ENCODE data around the gene TIMP4. TPM values are rescaled to one million over a fixed set of nuclear protein-coding genes. Genes with fewer than 3 reads are reported as not detected.

TIMP4 gene
- total RNA-seq, 5 donors from 2014 or later (not counting 1 experiment from before 2014, with no cell fraction given), result not detected

DNA sequence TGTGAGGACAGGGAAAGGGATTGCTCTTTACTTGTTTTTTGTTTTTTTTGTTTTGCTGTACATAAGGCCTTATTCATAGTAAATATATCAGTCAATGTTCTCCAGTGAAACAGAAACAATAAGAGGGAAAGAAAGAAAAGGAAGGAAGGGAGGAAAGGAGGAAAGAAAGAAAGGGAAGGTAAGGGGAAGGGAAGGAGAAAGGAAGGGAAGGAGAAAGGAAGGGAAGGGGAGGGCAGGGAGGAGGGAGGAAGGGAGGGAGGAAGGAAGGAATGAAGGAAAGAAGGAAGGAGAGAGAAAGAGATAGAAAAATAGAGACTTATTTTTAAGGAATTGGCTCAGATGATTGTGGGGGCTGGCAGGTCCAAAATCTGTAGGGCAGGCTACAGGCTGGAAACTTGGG is 37.2 kb downstream of the TIMP4 start:
- H3K27ac Mint-ChIP-seq, result no peak overlapping the region
- no peak for ATAC-seq (replicated peaks in 1 of 4)
- H3K27ac ChIP-seq (ENCODE audit: low read length), result no peak overlapping the region
- CTCF ChIA-PET, result no interaction called here
- peaks cover 28 to 40% of the 10 kb centered on the region in 2 donors for H3K27me3 Mint-ChIP-seq
- no peaks in the 10 kb centered on the region for H3K9me3 Mint-ChIP-seq
- POLR2A ChIA-PET, result no interaction called here
- peaks cover 0 to 4% of the 10 kb centered on the region in 2 experiments for H3K27me3 ChIP-seq (replicated peaks in 1 of 2; ENCODE audit: control insufficient read depth in 2 of 2, extremely low read depth in 1 of 2, insufficient read depth in 2 of 2, low read length in 1 of 2)
- H3K4me3 ChIP-seq (ENCODE audit: control insufficient read depth in 1 of 2, extremely low read depth in 1 of 2, low read length in 1 of 2), result no peak overlapping the region
- H3K4me1 ChIP-seq (ENCODE audit: control insufficient read depth in 1 of 2, extremely low read depth in 1 of 2, insufficient read depth in 2 of 2, low read length in 2 of 2), result peaks cover 0 to 4% of the 10 kb centered on the region in 2 experiments
- no peaks in the 10 kb centered on the region for H3K9me3 ChIP-seq
- no peak for DNase-seq
- H3K4me1 Mint-ChIP-seq, result peaks cover 0 to 2% (median 0%) of the 10 kb centered on the region in 3 donors
- H3K36me3 Mint-ChIP-seq, result no peaks in the 10 kb centered on the region
- no peaks in the 10 kb centered on the region for H3K36me3 ChIP-seq (ENCODE audit: control insufficient read depth in 2 of 2, extremely low read depth in 1 of 2, insufficient read depth in 1 of 2, low read length in 1 of 2)
- no peak overlapping the region for H3K4me3 Mint-ChIP-seq

GRCh38 chr3:12120374-12121140 is 38.2 kb downstream of the TIMP4 start:
- CTCF ChIA-PET, result interaction anchor here in 1 of 2 donors (0.5 kb wide), 1 partner anchor 40 kb away, joined by 3 read pairs; no protein-coding TSS in a partner anchor
- H3K27ac Mint-ChIP-seq, result no peak overlapping the region
- Histone ChIP-seq H3K27me3 (replicated peaks in 1 of 2; ENCODE audit: control insufficient read depth in 2 of 2, extremely low read depth in 1 of 2, insufficient read depth in 2 of 2, low read length in 1 of 2) (peaks cover 0 to 4% of the 10 kb centered on the region in 2 experiments), H3K27ac (ENCODE audit: low read length) (no peak overlapping the region), H3K4me1 (ENCODE audit: control insufficient read depth in 1 of 2, extremely low read depth in 1 of 2, insufficient read depth in 2 of 2, low read length in 2 of 2) (peaks cover 0 to 4% of the 10 kb centered on the region in 2 experiments), H3K9me3 (no peaks in the 10 kb centered on the region), H3K36me3 (ENCODE audit: control insufficient read depth in 2 of 2, extremely low read depth in 1 of 2, insufficient read depth in 1 of 2, low read length in 1 of 2) (no peaks in the 10 kb centered on the region), H3K4me3 (ENCODE audit: control insufficient read depth in 1 of 2, extremely low read depth in 1 of 2, low read length in 1 of 2) (no peak overlapping the region)
- 74% methylated on average over 3 of the region's 5 CpGs for WGBS (ENCODE audit: insufficient coverage)
- no peaks in the 10 kb centered on the region for H3K36me3 Mint-ChIP-seq
- DNase-seq (no peak), ATAC-seq (replicated peaks in 1 of 4) (no peak)
- H3K9me3 Mint-ChIP-seq, result no peaks in the 10 kb centered on the region
- no peak overlapping the region for H3K4me3 Mint-ChIP-seq
- peaks cover 28 to 46% of the 10 kb centered on the region in 2 donors for H3K27me3 Mint-ChIP-seq
- H3K4me1 Mint-ChIP-seq, result peaks cover 0 to 2% (median 0%) of the 10 kb centered on the region in 3 donors
- POLR2A ChIA-PET, result no interaction called here

DNA sequence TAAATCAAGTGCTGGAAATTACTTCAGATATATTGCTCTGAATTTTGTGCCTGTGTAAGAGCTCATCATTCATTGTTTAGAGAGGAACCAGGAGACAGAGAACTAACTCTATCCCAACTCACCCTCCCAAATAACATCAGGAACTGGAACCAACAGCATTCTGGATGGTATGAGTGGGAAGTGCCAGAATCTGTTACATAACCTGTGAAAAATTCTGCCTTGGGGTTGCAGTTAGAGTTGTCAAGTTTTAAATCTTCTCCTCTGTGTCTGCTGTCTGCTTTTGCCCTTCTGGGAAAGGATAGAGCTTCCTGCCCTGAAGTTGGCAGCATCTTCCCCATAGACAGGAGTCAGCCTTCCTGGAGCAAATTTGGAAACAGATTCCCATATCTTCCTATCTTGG is 41.2 kb downstream of the TIMP4 start:
- DNase-seq, result no peak
- ChIA-PET POLR2A (no interaction called here), CTCF (no interaction called here)
- H3K27ac ChIP-seq (ENCODE audit: low read length), result no peak overlapping the region
- no peak overlapping the region for H3K4me3 Mint-ChIP-seq
- H3K9me3 Mint-ChIP-seq, result no peaks in the 10 kb centered on the region
- H3K27ac Mint-ChIP-seq, result no peak overlapping the region
- H3K9me3 ChIP-seq, result no peaks in the 10 kb centered on the region
- peaks cover 0 to 2% (median 0%) of the 10 kb centered on the region in 3 donors for H3K4me1 Mint-ChIP-seq
- H3K36me3 Mint-ChIP-seq, result no peaks in the 10 kb centered on the region
- H3K4me3 ChIP-seq (ENCODE audit: control insufficient read depth in 1 of 2, extremely low read depth in 1 of 2, low read length in 1 of 2), result no peak overlapping the region
- H3K27me3 Mint-ChIP-seq, result peaks cover 20 to 31% of the 10 kb centered on the region in 2 donors
- H3K27me3 ChIP-seq (replicated peaks in 1 of 2; ENCODE audit: control insufficient read depth in 2 of 2, extremely low read depth in 1 of 2, insufficient read depth in 2 of 2, low read length in 1 of 2), result peaks cover 0 to 4% of the 10 kb centered on the region in 2 experiments
- no peaks in the 10 kb centered on the region for H3K36me3 ChIP-seq (ENCODE audit: control insufficient read depth in 2 of 2, extremely low read depth in 1 of 2, insufficient read depth in 1 of 2, low read length in 1 of 2)
- H3K4me1 ChIP-seq (ENCODE audit: control insufficient read depth in 1 of 2, extremely low read depth in 1 of 2, insufficient read depth in 2 of 2, low read length in 2 of 2), result peaks cover 0 to 4% of the 10 kb centered on the region in 2 experiments
- no peak for ATAC-seq (replicated peaks in 1 of 4)

GRCh38 chr3:12116870-12117269 is 41.8 kb downstream of the TIMP4 start:
- peaks cover 20 to 32% of the 10 kb centered on the region in 2 donors for H3K27me3 Mint-ChIP-seq
- DNase-seq (no peak), ATAC-seq (replicated peaks in 1 of 4) (no peak)
- ChIA-PET POLR2A (no interaction called here), CTCF (no interaction called here)
- Histone ChIP-seq H3K4me3 (ENCODE audit: control insufficient read depth in 1 of 2, extremely low read depth in 1 of 2, low read length in 1 of 2) (no peak overlapping the region), H3K36me3 (ENCODE audit: control insufficient read depth in 2 of 2, extremely low read depth in 1 of 2, insufficient read depth in 1 of 2, low read length in 1 of 2) (no peaks in the 10 kb centered on the region), H3K27ac (ENCODE audit: low read length) (no peak overlapping the region), H3K27me3 (replicated peaks in 1 of 2; ENCODE audit: control insufficient read depth in 2 of 2, extremely low read depth in 1 of 2, insufficient read depth in 2 of 2, low read length in 1 of 2) (peaks cover 0 to 4% of the 10 kb centered on the region in 2 experiments), H3K9me3 (no peaks in the 10 kb centered on the region), H3K4me1 (ENCODE audit: control insufficient read depth in 1 of 2, extremely low read depth in 1 of 2, insufficient read depth in 2 of 2, low read length in 2 of 2) (peaks cover 0 to 4% of the 10 kb centered on the region in 2 experiments)
- peaks cover 0 to 2% (median 0%) of the 10 kb centered on the region in 3 donors for H3K4me1 Mint-ChIP-seq
- WGBS (ENCODE audit: insufficient coverage), result 60% methylated on average over 1 of the region's 4 CpGs
- H3K36me3 Mint-ChIP-seq, result no peaks in the 10 kb centered on the region
- H3K9me3 Mint-ChIP-seq, result no peaks in the 10 kb centered on the region
- no peak overlapping the region for H3K4me3 Mint-ChIP-seq
- no peak overlapping the region for H3K27ac Mint-ChIP-seq

DNA sequence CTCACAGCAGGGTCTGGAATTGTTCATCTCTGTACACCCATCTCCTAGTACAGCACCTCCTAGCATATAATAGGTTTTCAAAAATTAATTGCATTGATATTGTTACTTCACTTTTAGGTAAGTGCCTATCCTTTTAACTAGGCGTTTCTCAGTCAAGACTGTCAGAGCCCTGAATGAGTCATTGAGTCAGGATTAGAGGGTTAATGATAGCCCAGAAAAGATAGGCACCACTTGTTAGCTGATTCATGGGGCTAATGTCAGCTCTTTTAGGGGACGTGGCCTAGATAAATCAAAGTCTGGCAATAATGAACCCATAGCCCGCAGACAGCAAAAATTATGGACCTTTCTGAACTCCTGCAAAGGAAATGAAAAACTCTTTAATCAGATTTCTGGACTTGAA is 42.9 kb downstream of the TIMP4 start:
- Mint-ChIP-seq H3K4me1 (peaks cover 0 to 2% (median 0%) of the 10 kb centered on the region in 3 donors), H3K27ac (no peak overlapping the region), H3K36me3 (no peaks in the 10 kb centered on the region), H3K9me3 (peaks cover 0 to 4% (median 0%) of the 10 kb centered on the region in 3 donors), H3K27me3 (peaks cover 18 to 30% of the 10 kb centered on the region in 2 donors), H3K4me3 (no peak overlapping the region)
- H3K4me1 ChIP-seq (ENCODE audit: control insufficient read depth in 1 of 2, extremely low read depth in 1 of 2, insufficient read depth in 2 of 2, low read length in 2 of 2), result peaks cover 0 to 4% of the 10 kb centered on the region in 2 experiments
- 73% methylated on average over 2 of the region's 3 CpGs for WGBS (ENCODE audit: insufficient coverage)
- H3K4me3 ChIP-seq (ENCODE audit: control insufficient read depth in 1 of 2, extremely low read depth in 1 of 2, low read length in 1 of 2), result no peak overlapping the region
- ChIA-PET CTCF (no interaction called here), POLR2A (interaction anchor here in 1 of 2 donors (0.6 kb wide), 1 partner anchor 19 kb away, joined by 3 read pairs; no protein-coding TSS in a partner anchor)
- H3K27ac ChIP-seq (ENCODE audit: low read length), result no peak overlapping the region
- no peak for ATAC-seq (replicated peaks in 1 of 4)
- no peak for DNase-seq
- H3K9me3 ChIP-seq, result no peaks in the 10 kb centered on the region
- H3K27me3 ChIP-seq (replicated peaks in 1 of 2; ENCODE audit: control insufficient read depth in 2 of 2, extremely low read depth in 1 of 2, insufficient read depth in 2 of 2, low read length in 1 of 2), result no peaks in the 10 kb centered on the region
- H3K36me3 ChIP-seq (ENCODE audit: control insufficient read depth in 2 of 2, extremely low read depth in 1 of 2, insufficient read depth in 1 of 2, low read length in 1 of 2), result no peaks in the 10 kb centered on the region

DNA sequence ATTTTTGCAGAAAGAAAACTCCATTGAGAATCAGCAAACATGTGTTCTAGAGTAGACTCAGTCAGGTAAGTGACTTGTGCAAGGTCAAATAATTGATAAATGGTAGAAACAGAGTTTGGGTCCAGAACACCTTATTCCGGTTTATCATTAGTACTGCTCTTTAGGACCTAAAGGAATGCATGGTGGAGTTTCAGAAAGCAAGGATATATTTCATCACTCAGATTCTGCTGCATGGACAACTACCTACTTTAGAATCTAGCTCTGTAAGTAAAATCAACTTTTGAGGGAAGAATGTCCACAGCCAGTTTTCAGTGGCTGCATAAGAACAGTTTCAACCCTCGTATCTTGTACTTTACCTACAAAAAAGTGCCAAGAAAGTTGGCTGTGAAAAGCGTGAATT is 43.6 kb downstream of the TIMP4 start:
- Histone ChIP-seq H3K27ac (ENCODE audit: low read length) (no peak overlapping the region), H3K27me3 (replicated peaks in 1 of 2; ENCODE audit: control insufficient read depth in 2 of 2, extremely low read depth in 1 of 2, insufficient read depth in 2 of 2, low read length in 1 of 2) (no peaks in the 10 kb centered on the region), H3K9me3 (no peaks in the 10 kb centered on the region), H3K36me3 (ENCODE audit: control insufficient read depth in 2 of 2, extremely low read depth in 1 of 2, insufficient read depth in 1 of 2, low read length in 1 of 2) (no peaks in the 10 kb centered on the region), H3K4me1 (ENCODE audit: control insufficient read depth in 1 of 2, extremely low read depth in 1 of 2, insufficient read depth in 2 of 2, low read length in 2 of 2) (peaks cover 0 to under 1% of the 10 kb centered on the region in 2 experiments), H3K4me3 (ENCODE audit: control insufficient read depth in 1 of 2, extremely low read depth in 1 of 2, low read length in 1 of 2) (no peak overlapping the region)
- no CpG with 5 or more reads among the region's 3 CpGs for WGBS (ENCODE audit: insufficient coverage)
- POLR2A ChIA-PET, result no interaction called here
- H3K4me3 Mint-ChIP-seq, result no peak overlapping the region
- no peaks in the 10 kb centered on the region for H3K36me3 Mint-ChIP-seq
- H3K27ac Mint-ChIP-seq, result no peak overlapping the region
- H3K9me3 Mint-ChIP-seq, result peaks cover 0 to 6% (median 4%) of the 10 kb centered on the region in 3 donors
- H3K27me3 Mint-ChIP-seq, result peaks cover 21 to 30% of the 10 kb centered on the region in 2 donors
- ATAC-seq (replicated peaks in 1 of 4) (no peak), DNase-seq (no peak)
- CTCF ChIA-PET, result no interaction called here
- H3K4me1 Mint-ChIP-seq, result no peaks in the 10 kb centered on the region
